Karpas-422 (cell line): ENCODE measurements around the gene NRXN3. TPM values are rescaled to one million over a fixed set of nuclear protein-coding genes. Genes with fewer than 3 reads are reported as not detected.

Source experiments
- DNase-seq: peaks from one replicate; pipeline ENCODE4 v3.0.0-alpha.2; 2015
- H2AFZ ChIP-seq: fragments of 200-600 bp; sonication (generic); 2 replicates; pipeline ENCODE4 v1.6.1; 2014; ENCODE audit warnings: antibody characterized with exemption, low read length, mixed read lengths
- H3K27ac ChIP-seq: fragments of 200-600 bp; sonication (generic); 2 replicates; pipeline ENCODE4 v1.5.1; 2014; ENCODE audit warnings: mild to moderate bottlenecking, low read length, moderate library complexity
- H3K27me3 ChIP-seq: fragments of 200-600 bp; sonication (generic); 2 replicates; pipeline ENCODE4 v1.6.1; 2014; ENCODE audit warnings: low read length, mixed read lengths
- H3K36me3 ChIP-seq: fragments of 200-600 bp; sonication (generic); 2 replicates; pipeline ENCODE4 v1.6.1; 2014; ENCODE audit warnings: low read length, mixed read lengths; ENCODE audit not compliant: insufficient read depth
- H3K4me1 ChIP-seq: fragments of 200-600 bp; sonication (generic); 2 replicates; pipeline ENCODE4 v1.6.1; 2014; ENCODE audit warnings: mild to moderate bottlenecking, low read length, mixed read lengths
- H3K4me2 ChIP-seq: fragments of 200-600 bp; sonication (generic); 2 replicates; pipeline ENCODE4 v1.6.1; 2014; ENCODE audit warnings: low read length, low read depth, mild to moderate bottlenecking; ENCODE audit not compliant: poor library complexity, severe bottlenecking
- H3K4me3 ChIP-seq: fragments of 200-600 bp; sonication (generic); 2 replicates; pipeline ENCODE4 v1.5.1; 2014; ENCODE audit warnings: mild to moderate bottlenecking, antibody characterized with exemption, low read length, mixed read lengths
- H3K79me2 ChIP-seq: fragments of 200-600 bp; sonication (generic); 2 replicates; pipeline ENCODE4 v1.6.1; 2014; ENCODE audit warnings: mild to moderate bottlenecking, low read length, mixed read lengths
- H3K9ac ChIP-seq: fragments of 200-600 bp; sonication (generic); 2 replicates; pipeline ENCODE4 v1.6.0; 2014; ENCODE audit warnings: low read length
- H3K9me2 ChIP-seq: fragments of 200-600 bp; sonication (generic), shearing (Covaris generic); replicated peaks from 2 replicates; pipeline ENCODE4 v1.6.0; 2014; ENCODE audit warnings: mild to moderate bottlenecking, low read length, moderate library complexity; ENCODE audit not compliant: insufficient read depth
- H3K9me3 ChIP-seq: fragments of 300-700, 200-600 bp; sonication (generic); 2 replicates; pipeline ENCODE4 v1.6.1; 2014; ENCODE audit warnings: low read length, mixed read lengths
- H4K20me1 ChIP-seq: fragments of 200-600 bp; sonication (generic); 2 replicates; pipeline ENCODE4 v1.6.1; 2014; ENCODE audit warnings: mild to moderate bottlenecking, antibody characterized with exemption, low read length, low read depth; ENCODE audit not compliant: insufficient read depth
- total RNA-seq: library from RNA; depleted of rRNA; stranded (reverse); fragments of >200 nt; shearing (Covaris generic); gene quantifications from 2 replicates; pipeline ENCODE4 v1.2.3, GENCODE V29; 2014; ENCODE audit warnings: low replicate concordance

The NRXN3 gene
- total RNA-seq, 1 experiment from 2014 or later = not detected

DNA sequence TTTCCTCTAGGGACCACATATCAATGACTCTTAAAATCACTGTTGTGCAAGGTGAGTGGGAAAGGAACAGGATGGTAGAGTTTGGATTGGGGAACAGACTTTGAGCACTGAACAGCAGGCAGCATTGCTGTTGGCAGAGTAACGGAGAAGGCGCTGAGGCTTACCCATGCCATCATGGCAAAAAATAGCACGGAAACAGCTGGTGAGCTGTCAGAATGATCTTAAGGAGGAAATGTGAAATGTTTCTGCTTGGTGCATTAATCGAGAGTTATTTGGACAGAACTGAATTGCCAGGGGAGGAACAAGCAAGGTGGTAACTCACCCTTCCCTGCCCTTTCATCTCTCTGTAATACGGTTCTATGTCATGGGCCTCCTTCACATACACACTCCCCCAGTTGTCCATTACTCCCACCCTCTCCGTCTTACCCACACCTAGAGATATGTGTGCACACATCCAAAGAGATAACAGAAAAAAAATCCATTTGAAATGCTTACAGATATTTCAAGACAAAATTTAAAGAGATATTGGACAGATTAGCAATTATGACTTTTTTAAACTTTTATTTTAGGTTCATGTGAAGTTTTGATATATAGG is 1468.6 kb downstream of the NRXN3 start:
- Histone ChIP-seq H3K9me2 (no peaks in the 10 kb centered on the region), H3K36me3 (no peaks in the 10 kb centered on the region), H3K4me2 (no peak overlapping the region), H3K4me3 (no peak overlapping the region), H3K9ac (no peak overlapping the region), H3K4me1 (no peaks in the 10 kb centered on the region), H3K9me3 (no peaks in the 10 kb centered on the region), H4K20me1 (no peaks in the 10 kb centered on the region), H3K27me3 (no peaks in the 10 kb centered on the region), H2AFZ (no peak overlapping the region), H3K27ac (no peak overlapping the region), H3K79me2 (no peaks in the 10 kb centered on the region)
- no peak for DNase-seq

DNA sequence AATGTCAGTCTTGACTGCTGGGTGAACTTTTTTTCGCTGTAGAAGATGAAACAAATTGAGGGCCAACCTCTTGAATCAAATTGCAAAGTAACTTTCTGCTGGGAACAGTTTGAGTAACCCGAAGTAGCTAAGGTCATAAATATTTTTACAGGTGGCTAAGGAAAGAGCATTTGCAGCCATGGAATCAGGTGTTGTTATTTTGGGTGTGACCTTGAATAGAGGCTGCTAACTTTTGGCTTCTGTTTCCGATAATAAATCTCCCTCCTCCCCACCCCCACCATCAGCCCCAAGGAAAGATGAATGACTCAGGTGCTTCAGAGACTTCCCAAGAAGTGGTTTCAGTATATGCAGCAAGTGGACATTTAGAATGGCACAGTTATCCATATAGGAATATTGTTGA is 1469.4 kb downstream of the NRXN3 start:
- no peaks in the 10 kb centered on the region for H3K9me2 ChIP-seq
- no peaks in the 10 kb centered on the region for H3K4me1 ChIP-seq
- H3K9ac ChIP-seq = no peak overlapping the region
- H3K79me2 ChIP-seq = no peaks in the 10 kb centered on the region
- no peaks in the 10 kb centered on the region for H3K9me3 ChIP-seq
- no peak overlapping the region for H2AFZ ChIP-seq
- H3K36me3 ChIP-seq = no peaks in the 10 kb centered on the region
- H3K4me3 ChIP-seq = no peak overlapping the region
- H4K20me1 ChIP-seq = no peaks in the 10 kb centered on the region
- H3K27me3 ChIP-seq = no peaks in the 10 kb centered on the region
- DNase-seq = no peak
- no peak overlapping the region for H3K27ac ChIP-seq
- H3K4me2 ChIP-seq = no peak overlapping the region

DNA sequence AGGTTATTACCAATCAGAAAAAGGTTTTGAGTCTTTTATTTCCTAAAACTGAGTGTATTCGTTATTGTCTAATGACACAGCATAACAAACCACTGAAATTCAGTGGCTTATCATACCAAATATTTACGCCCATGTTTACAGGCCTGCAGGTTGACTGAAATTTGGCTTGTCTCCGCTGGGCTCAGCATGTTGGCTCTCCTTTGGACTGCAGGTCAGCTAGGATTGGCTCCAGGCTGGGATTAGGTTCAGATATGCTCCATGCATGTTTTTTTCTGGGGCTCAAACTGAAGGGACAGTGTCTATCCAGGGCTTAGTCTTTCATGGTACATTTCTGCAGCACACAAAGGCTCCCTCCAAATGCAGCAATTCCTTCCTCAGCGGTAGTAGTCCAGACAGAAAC is 1471.2 kb downstream of the NRXN3 start:
- Histone ChIP-seq H3K4me1 (no peaks in the 10 kb centered on the region), H3K4me3 (no peak overlapping the region), H4K20me1 (no peaks in the 10 kb centered on the region), H3K36me3 (no peaks in the 10 kb centered on the region), H3K4me2 (no peak overlapping the region), H3K79me2 (no peaks in the 10 kb centered on the region), H3K27ac (no peak overlapping the region), H2AFZ (no peak overlapping the region), H3K9ac (no peak overlapping the region), H3K27me3 (no peaks in the 10 kb centered on the region), H3K9me2 (no peaks in the 10 kb centered on the region), H3K9me3 (no peaks in the 10 kb centered on the region)
- no peak for DNase-seq

DNA sequence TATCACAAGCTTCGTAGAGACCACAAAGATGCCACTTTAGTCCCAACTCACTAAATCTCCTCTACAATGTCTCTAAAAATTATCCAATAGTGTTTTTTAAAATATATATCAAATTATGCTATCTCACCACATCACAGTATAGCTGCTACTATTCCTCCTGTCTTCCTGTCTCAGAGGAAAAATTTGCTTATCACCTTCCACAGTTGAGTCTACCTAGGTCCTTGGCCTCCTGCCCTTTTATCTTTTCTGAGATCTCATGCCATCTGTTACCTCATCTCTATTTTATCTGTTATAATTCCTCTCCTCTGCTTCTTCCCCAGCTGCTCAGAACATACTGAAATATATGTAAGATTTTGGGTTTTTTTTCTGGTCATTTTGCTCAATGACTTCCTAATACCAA is 1473.0 kb downstream of the NRXN3 start:
- no peak overlapping the region for H2AFZ ChIP-seq
- H3K27me3 ChIP-seq = no peaks in the 10 kb centered on the region
- no peak overlapping the region for H3K4me2 ChIP-seq
- no peak overlapping the region for H3K4me3 ChIP-seq
- H3K4me1 ChIP-seq = no peaks in the 10 kb centered on the region
- no peak for DNase-seq
- no peaks in the 10 kb centered on the region for H3K36me3 ChIP-seq
- H3K27ac ChIP-seq = no peak overlapping the region
- no peak overlapping the region for H3K9ac ChIP-seq
- no peaks in the 10 kb centered on the region for H4K20me1 ChIP-seq
- no peaks in the 10 kb centered on the region for H3K9me2 ChIP-seq
- no peaks in the 10 kb centered on the region for H3K79me2 ChIP-seq
- H3K9me3 ChIP-seq = no peaks in the 10 kb centered on the region

DNA sequence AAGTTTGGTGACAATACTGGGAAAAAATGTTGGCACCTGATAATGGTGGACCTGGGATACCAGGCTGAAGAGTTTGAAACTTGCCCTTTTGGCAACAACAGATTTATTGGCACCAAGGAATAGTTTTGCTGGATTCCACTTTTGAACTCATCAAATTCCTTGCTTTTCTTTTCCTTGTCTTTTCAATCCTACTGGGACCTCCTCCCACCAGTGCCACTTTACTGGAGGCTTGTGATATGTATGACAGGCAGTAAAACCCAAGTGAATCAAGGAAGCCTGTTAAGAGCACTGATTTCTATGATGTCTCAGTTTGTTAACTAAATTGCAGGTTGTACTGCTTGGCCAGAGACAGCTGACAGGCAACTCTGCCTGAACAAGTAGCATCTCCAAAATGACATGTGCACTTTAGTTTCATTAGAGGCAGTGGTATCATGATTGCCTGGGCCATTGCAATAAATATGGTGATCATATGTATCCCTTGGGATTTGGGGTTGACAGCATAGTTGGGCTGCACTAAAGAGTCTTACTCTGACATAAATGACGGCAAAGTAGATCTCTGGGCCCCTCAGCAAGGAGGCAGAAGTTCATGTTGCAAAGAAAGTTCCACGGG is 1475.7 kb downstream of the NRXN3 start:
- Histone ChIP-seq H3K79me2 (no peaks in the 10 kb centered on the region), H3K9me3 (no peaks in the 10 kb centered on the region), H3K4me2 (no peak overlapping the region), H3K9ac (no peak overlapping the region), H4K20me1 (no peaks in the 10 kb centered on the region), H3K27me3 (no peaks in the 10 kb centered on the region), H3K36me3 (no peaks in the 10 kb centered on the region), H2AFZ (no peak overlapping the region), H3K27ac (no peak overlapping the region), H3K4me3 (no peak overlapping the region), H3K4me1 (no peaks in the 10 kb centered on the region), H3K9me2 (no peaks in the 10 kb centered on the region; the same call in 1 of the 2 replicates)
- DNase-seq = no peak

DNA sequence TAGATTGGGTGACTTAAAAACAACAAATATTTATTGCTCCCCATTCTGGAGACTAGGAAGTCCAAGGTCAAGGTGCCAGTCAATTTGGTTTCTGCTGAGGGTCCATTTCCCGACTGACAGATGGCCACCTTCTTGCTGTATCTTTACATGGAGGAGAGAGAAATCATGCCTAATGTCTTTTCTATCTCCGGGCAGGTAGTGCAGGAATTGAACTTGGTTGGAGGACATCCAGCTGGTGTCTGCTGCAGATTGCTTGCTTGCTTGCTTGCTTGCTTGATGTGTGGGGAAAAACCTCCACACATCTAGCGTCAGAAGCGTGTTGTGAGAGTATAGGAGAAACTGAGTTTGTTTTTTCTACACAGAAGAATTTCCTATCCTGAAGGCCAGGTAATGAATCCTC is 1479.7 kb downstream of the NRXN3 start:
- no peaks in the 10 kb centered on the region for H3K36me3 ChIP-seq
- no peaks in the 10 kb centered on the region; the same call in 1 of the 2 replicates for H3K9me2 ChIP-seq
- no peak overlapping the region for H2AFZ ChIP-seq
- H3K79me2 ChIP-seq = no peaks in the 10 kb centered on the region
- no peak overlapping the region for H3K4me2 ChIP-seq
- no peak overlapping the region for H3K9ac ChIP-seq
- H4K20me1 ChIP-seq = no peaks in the 10 kb centered on the region
- H3K9me3 ChIP-seq = no peaks in the 10 kb centered on the region
- H3K27ac ChIP-seq = no peak overlapping the region
- no peaks in the 10 kb centered on the region for H3K4me1 ChIP-seq
- no peaks in the 10 kb centered on the region for H3K27me3 ChIP-seq
- no peak for DNase-seq
- no peak overlapping the region for H3K4me3 ChIP-seq

DNA sequence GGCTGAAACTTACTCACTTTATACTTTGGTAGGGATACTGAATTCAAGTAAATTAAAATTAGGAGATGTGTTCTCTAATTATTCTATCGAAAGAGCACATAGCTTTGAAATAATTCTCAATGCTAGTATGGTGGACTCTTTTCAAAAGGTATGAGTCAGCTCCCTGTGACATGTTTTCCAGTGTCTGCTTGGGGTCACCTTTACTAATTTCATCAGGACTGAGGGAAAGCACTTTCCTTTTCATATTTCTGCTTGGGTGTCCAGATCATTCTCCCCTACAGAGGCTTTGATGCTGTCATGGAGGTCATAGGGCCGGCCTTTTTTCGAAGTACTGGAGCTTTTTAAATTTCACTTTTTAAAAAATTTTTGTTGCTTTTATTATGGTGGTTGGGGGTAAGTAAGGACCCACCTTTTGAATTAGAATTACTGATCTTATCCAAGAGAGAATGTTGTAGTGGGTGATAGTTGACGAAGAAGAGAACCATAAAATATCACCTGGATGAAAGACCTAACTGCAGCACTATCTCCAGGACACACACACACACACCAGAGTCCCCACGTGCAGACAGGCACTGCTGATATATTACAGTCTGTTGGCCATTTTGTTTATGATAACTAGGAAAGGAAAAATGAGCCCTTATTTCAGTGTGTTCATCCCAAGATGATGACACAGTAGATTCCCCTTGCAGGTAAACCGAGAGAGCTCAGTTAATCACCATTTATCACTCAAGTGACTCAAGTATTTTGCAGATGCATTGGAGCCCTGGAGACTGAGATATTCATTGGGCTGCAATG is 1482.5 kb downstream of the NRXN3 start:
- Histone ChIP-seq H3K36me3 (no peaks in the 10 kb centered on the region), H3K4me1 (peaks cover 20% of the 10 kb centered on the region), H2AFZ (no peak overlapping the region), H3K4me2 (no peak overlapping the region), H3K9me2 (no peaks in the 10 kb centered on the region; the same call in 1 of the 2 replicates), H3K4me3 (no peak overlapping the region), H3K9ac (no peak overlapping the region), H4K20me1 (no peaks in the 10 kb centered on the region), H3K27ac (no peak overlapping the region), H3K9me3 (no peaks in the 10 kb centered on the region), H3K27me3 (no peaks in the 10 kb centered on the region), H3K79me2 (no peaks in the 10 kb centered on the region)
- DNase-seq = no peak

DNA sequence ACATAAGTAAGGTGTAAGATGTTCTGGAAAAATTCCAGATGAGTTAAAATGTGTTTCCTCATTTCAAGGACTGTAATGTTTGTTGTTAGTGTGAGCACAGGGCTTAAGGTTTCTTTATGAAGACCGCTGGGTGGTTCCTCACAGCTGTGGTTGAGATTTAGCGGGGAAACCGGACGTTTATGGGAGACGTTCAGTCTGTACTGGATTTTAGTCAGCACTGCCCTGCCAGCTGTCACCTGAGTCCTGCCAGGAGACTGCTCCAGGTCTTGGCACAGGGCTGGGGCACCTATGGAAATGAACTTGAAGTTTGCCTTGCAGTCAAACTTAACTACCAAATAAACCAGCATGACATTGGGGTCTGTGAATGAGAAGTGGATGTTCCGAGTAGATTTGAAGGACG is 1485.9 kb downstream of the NRXN3 start:
- Histone ChIP-seq H3K4me3 (no peak overlapping the region), H3K9me3 (no peaks in the 10 kb centered on the region), H3K4me2 (no peak overlapping the region), H3K9me2 (no peaks in the 10 kb centered on the region), H3K27ac (no peak overlapping the region), H3K27me3 (no peaks in the 10 kb centered on the region), H3K36me3 (no peaks in the 10 kb centered on the region), H3K9ac (no peak overlapping the region), H4K20me1 (no peaks in the 10 kb centered on the region), H2AFZ (no peak overlapping the region), H3K79me2 (no peaks in the 10 kb centered on the region), H3K4me1 (peaks cover 53% of the 10 kb centered on the region)
- no peak for DNase-seq
